Measurements from ENCODE around the gene RERE.
"Not testable (repeated sequence)": the region's sequence is repeated elsewhere in the genome, so short reads cannot be mapped to it uniquely, and the experiment has no call there.

RERE gene

GRCh38 chr1:8822373-8823294 lies 5.2 kb upstream of the RERE start:
- TF ChIP-seq ZNF274 (IDR thresholded peaks at IDR 0.05; ENCODE audit: low read depth, low read length): no peak
- no peak overlapping the region for H3K4me3 ChIP-seq (ENCODE audit: low read length)

- H3K4me3 ChIP-seq (ENCODE audit: low read length): no peak overlapping the region
- no peak for TF ChIP-seq ZNF274 (IDR thresholded peaks at IDR 0.05; ENCODE audit: low read depth, low read length)
These were observed 3.6 kb upstream of the RERE start for GRCh38 chr1:8821084-8821483.

GRCh38 chr1:8818789-8819188 lies 1.3 kb upstream of the RERE start:
- not testable (repeated sequence) for H3K4me3 ChIP-seq (ENCODE audit: low read length)

GRCh38 chr1:8818325-8818775 lies 910 bp upstream of the RERE start:
- no peak for TF ChIP-seq ZNF274 (IDR thresholded peaks at IDR 0.05; ENCODE audit: low read depth, low read length)
- H3K4me3 ChIP-seq (ENCODE audit: low read length): peak overlapping the region; percentile 74

- TF ChIP-seq ZNF274 (IDR thresholded peaks at IDR 0.05; ENCODE audit: low read depth, low read length): no peak
- H3K4me3 ChIP-seq (ENCODE audit: low read length): peak overlapping the region; percentile 95
These were observed 519 bp downstream of the RERE start for GRCh38 chr1:8816831-8817411.

GRCh38 chr1:8816264-8816663 lies 1.2 kb downstream of the RERE start:
- no peak for TF ChIP-seq ZNF274 (IDR thresholded peaks at IDR 0.05; ENCODE audit: low read depth, low read length)
- H3K4me3 ChIP-seq (ENCODE audit: low read length): peak overlapping the region; percentile 95

GRCh38 chr1:8815582-8816151 lies 1.8 kb downstream of the RERE start:
- peak overlapping the region; percentile 95 for H3K4me3 ChIP-seq (ENCODE audit: low read length)
- TF ChIP-seq ZNF274 (IDR thresholded peaks at IDR 0.05; ENCODE audit: low read depth, low read length): no peak

- peak overlapping the region; percentile 95 for H3K4me3 ChIP-seq (ENCODE audit: low read length)
- TF ChIP-seq ZNF274 (IDR thresholded peaks at IDR 0.05; ENCODE audit: low read depth, low read length): no peak
These were observed 2.6 kb downstream of the RERE start for GRCh38 chr1:8814865-8815264.

- no peak for TF ChIP-seq ZNF274 (IDR thresholded peaks at IDR 0.05; ENCODE audit: low read depth, low read length)
- no peak overlapping the region; the same call in 1 of the 2 replicates for H3K4me3 ChIP-seq (ENCODE audit: low read length)
These were observed 3.4 kb downstream of the RERE start for GRCh38 chr1:8813991-8814390.

GRCh38 chr1:8813016-8813763 lies 4.2 kb downstream of the RERE start:
- no peak for TF ChIP-seq ZNF274 (IDR thresholded peaks at IDR 0.05; ENCODE audit: low read depth, low read length)

GRCh38 chr1:8812081-8812480 lies 5.4 kb downstream of the RERE start:
- no peak overlapping the region for H3K4me3 ChIP-seq (ENCODE audit: low read length)
- no peak for TF ChIP-seq ZNF274 (IDR thresholded peaks at IDR 0.05; ENCODE audit: low read depth, low read length)

More at GRCh38 chr1:8813016-8813763, 4.2 kb downstream of the RERE start:
- H3K4me3 ChIP-seq (ENCODE audit: low read length): no peak overlapping the region; the same call in 1 of the 2 replicates

- no peak for TF ChIP-seq ZNF274 (IDR thresholded peaks at IDR 0.05; ENCODE audit: low read depth, low read length)
These were observed 6.5 kb downstream of the RERE start for GRCh38 chr1:8810987-8811386.

GRCh38 chr1:8809342-8809736 lies 8.1 kb downstream of the RERE start:
- no peak overlapping the region for H3K4me3 ChIP-seq (ENCODE audit: low read length)
- TF ChIP-seq ZNF274 (IDR thresholded peaks at IDR 0.05; ENCODE audit: low read depth, low read length): no peak

More at GRCh38 chr1:8810987-8811386, 6.5 kb downstream of the RERE start:
- no peak overlapping the region for H3K4me3 ChIP-seq (ENCODE audit: low read length)

- H3K4me3 ChIP-seq (ENCODE audit: low read length): no peak overlapping the region
- no peak for TF ChIP-seq ZNF274 (IDR thresholded peaks at IDR 0.05; ENCODE audit: low read depth, low read length)
These were observed 10.4 kb downstream of the RERE start for GRCh38 chr1:8807004-8807403.

Data from GM08714 (cell line).